ENCODE data around the gene AFF3. TPM values are rescaled to one million over a fixed set of nuclear protein-coding genes. Genes with fewer than 3 reads are reported as not detected.

Gene AFF3
- total RNA-seq, 2 experiments from 2014 or later: 0.03 TPM

DNA sequence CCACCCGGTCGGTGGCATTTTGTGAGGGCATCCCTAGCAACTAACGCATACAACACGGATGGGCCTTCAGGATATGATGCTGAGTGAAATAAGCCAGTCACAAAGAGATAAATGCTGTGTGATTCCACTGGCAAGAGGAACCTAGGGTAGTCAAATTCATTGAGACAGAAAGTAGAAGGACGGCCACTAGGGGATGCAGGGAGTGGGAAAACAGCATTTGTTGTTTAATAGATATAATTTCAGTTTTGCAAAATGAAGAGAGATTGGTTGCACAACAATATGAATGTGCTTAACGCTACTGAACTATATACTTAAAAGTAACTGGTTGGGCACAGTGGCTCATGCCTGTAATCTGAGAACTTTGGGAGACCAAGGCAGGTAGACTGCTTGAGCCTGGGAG, 112.9 kb downstream of the AFF3 start:
- no peak for DNase-seq
- POLR2A ChIA-PET: no interaction called here
- Mint-ChIP-seq H3K36me3 (ENCODE audit: low read depth) (no peaks in the 10 kb centered on the region), H3K9me3 (no peaks in the 10 kb centered on the region), H3K27me3 (no peaks in the 10 kb centered on the region), H3K4me3 (no peak overlapping the region), H3K27ac (no peak overlapping the region), H3K4me1 (no peaks in the 10 kb centered on the region)
- CTCF ChIA-PET: no interaction called here

GRCh38 chr2:100021791-100022340, 120.5 kb downstream of the AFF3 start:
- Mint-ChIP-seq H3K9me3 (no peaks in the 10 kb centered on the region), H3K36me3 (ENCODE audit: low read depth) (no peaks in the 10 kb centered on the region), H3K4me1 (no peaks in the 10 kb centered on the region), H3K4me3 (no peak overlapping the region), H3K27me3 (peaks cover 2% of the 10 kb centered on the region), H3K27ac (no peak overlapping the region)
- ChIA-PET POLR2A (no interaction called here), CTCF (no interaction called here)
- no peak for DNase-seq

GRCh38 chr2:100019499-100019898, 122.9 kb downstream of the AFF3 start:
- no peaks in the 10 kb centered on the region for H3K36me3 Mint-ChIP-seq (ENCODE audit: low read depth)
- no peak overlapping the region for H3K27ac Mint-ChIP-seq
- CTCF ChIA-PET: no interaction called here
- H3K9me3 Mint-ChIP-seq: no peaks in the 10 kb centered on the region
- H3K4me1 Mint-ChIP-seq: no peaks in the 10 kb centered on the region
- DNase-seq: no peak
- H3K4me3 Mint-ChIP-seq: no peak overlapping the region
- POLR2A ChIA-PET: no interaction called here
- peaks cover 2% of the 10 kb centered on the region for H3K27me3 Mint-ChIP-seq

GRCh38 chr2:100018341-100019193, 123.8 kb downstream of the AFF3 start:
- DNase-seq: no peak
- POLR2A ChIA-PET: no interaction called here
- H3K36me3 Mint-ChIP-seq (ENCODE audit: low read depth): no peaks in the 10 kb centered on the region

GRCh38 chr2:100017633-100018032, 124.8 kb downstream of the AFF3 start:
- Mint-ChIP-seq H3K27ac (no peak overlapping the region), H3K36me3 (ENCODE audit: low read depth) (no peaks in the 10 kb centered on the region), H3K27me3 (peaks cover 2% of the 10 kb centered on the region), H3K4me1 (no peaks in the 10 kb centered on the region), H3K9me3 (no peaks in the 10 kb centered on the region), H3K4me3 (no peak overlapping the region)
- no peak for DNase-seq
- ChIA-PET CTCF (no interaction called here), POLR2A (no interaction called here)

More at GRCh38 chr2:100018341-100019193, 123.8 kb downstream of the AFF3 start:
- CTCF ChIA-PET: no interaction called here
- Mint-ChIP-seq H3K9me3 (no peaks in the 10 kb centered on the region), H3K4me3 (no peak overlapping the region), H3K27me3 (peaks cover 2% of the 10 kb centered on the region), H3K4me1 (no peaks in the 10 kb centered on the region), H3K27ac (no peak overlapping the region)

GRCh38 chr2:100016756-100017155, 125.6 kb downstream of the AFF3 start:
- H3K27ac Mint-ChIP-seq: no peak overlapping the region
- H3K4me1 Mint-ChIP-seq: no peaks in the 10 kb centered on the region
- H3K4me3 Mint-ChIP-seq: no peak overlapping the region
- peaks cover 2% of the 10 kb centered on the region for H3K27me3 Mint-ChIP-seq
- H3K9me3 Mint-ChIP-seq: no peaks in the 10 kb centered on the region
- no peak for DNase-seq
- CTCF ChIA-PET: no interaction called here
- POLR2A ChIA-PET: no interaction called here
- H3K36me3 Mint-ChIP-seq (ENCODE audit: low read depth): no peaks in the 10 kb centered on the region

- H3K27me3 Mint-ChIP-seq: peaks cover under 1% of the 10 kb centered on the region
- H3K4me3 Mint-ChIP-seq: no peak overlapping the region
- no peak overlapping the region for H3K27ac Mint-ChIP-seq
- no peak for DNase-seq
- no peaks in the 10 kb centered on the region for H3K9me3 Mint-ChIP-seq
- ChIA-PET POLR2A (no interaction called here), CTCF (no interaction called here)
- no peaks in the 10 kb centered on the region for H3K36me3 Mint-ChIP-seq (ENCODE audit: low read depth)
- H3K4me1 Mint-ChIP-seq: no peaks in the 10 kb centered on the region
Measured at GRCh38 chr2:100015849-100016248, 126.5 kb downstream of the AFF3 start.

DNA sequence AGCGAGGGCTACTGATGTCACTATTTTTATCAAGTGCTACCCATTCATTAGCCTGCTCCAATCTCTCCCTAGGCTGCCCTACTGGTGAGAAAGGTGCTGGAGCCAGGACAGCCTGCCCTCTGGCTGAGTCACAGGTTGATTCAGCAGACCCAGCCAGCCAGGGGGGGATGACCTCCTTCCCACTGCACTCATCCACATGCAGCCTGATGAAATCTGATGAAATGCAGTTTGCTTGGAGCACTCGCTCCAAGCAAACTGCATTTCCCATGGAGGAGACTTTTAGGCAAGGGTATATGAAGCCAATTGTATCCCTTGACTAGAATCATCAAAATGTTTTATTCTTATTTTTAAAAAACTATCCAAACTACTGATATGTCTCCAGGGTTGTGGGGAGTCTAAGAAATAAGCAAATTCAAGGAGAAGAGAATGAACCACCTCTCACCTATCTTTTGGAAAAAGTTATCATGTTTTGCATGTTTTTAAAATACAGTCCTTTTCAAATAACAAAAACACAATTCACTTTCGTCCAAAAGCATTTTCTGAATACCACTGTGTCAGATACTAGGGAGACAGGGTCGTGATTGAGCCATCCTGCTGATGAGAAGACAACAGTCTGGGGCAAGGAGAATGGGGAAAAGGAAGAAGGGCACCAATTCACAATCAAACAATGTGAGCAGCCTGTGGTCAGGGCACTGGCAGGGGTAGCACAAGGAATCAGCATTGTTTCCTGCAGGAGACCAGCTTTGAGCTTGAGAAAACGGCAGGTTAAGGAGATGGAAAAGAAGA, 128.3 kb downstream of the AFF3 start:
- no peak for DNase-seq
- no peaks in the 10 kb centered on the region for H3K36me3 Mint-ChIP-seq (ENCODE audit: low read depth)
- H3K27me3 Mint-ChIP-seq: no peaks in the 10 kb centered on the region
- H3K9me3 Mint-ChIP-seq: no peaks in the 10 kb centered on the region
- no peak overlapping the region for H3K4me3 Mint-ChIP-seq
- H3K4me1 Mint-ChIP-seq: no peaks in the 10 kb centered on the region
- H3K27ac Mint-ChIP-seq: no peak overlapping the region
- ChIA-PET POLR2A (no interaction called here), CTCF (no interaction called here)

DNA sequence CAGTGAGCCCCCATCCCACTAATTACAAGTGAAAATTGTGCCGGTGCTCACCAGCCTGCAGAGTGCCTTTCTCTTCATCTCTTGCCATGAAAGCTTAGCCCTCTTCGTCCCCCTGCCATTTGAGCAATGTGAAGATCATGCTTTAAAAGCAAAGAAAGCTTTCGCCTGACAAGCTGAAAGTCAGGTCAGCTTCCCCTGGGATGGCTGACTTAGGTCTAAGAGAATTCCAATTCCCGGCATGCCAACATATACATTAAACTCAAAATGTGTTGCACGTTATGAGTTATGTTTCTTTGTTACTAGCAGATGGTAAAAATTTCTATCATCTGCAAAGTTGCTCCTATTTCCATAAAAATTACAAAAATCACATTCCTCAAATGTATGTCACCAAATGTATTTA, 129.8 kb downstream of the AFF3 start:
- POLR2A ChIA-PET: no interaction called here
- no peaks in the 10 kb centered on the region for H3K4me1 Mint-ChIP-seq
- CTCF ChIA-PET: no interaction called here
- H3K4me3 Mint-ChIP-seq: no peak overlapping the region
- H3K36me3 Mint-ChIP-seq (ENCODE audit: low read depth): no peaks in the 10 kb centered on the region
- H3K27me3 Mint-ChIP-seq: peaks cover 2% of the 10 kb centered on the region
- H3K27ac Mint-ChIP-seq: no peak overlapping the region
- no peaks in the 10 kb centered on the region for H3K9me3 Mint-ChIP-seq
- no peak for DNase-seq

DNA sequence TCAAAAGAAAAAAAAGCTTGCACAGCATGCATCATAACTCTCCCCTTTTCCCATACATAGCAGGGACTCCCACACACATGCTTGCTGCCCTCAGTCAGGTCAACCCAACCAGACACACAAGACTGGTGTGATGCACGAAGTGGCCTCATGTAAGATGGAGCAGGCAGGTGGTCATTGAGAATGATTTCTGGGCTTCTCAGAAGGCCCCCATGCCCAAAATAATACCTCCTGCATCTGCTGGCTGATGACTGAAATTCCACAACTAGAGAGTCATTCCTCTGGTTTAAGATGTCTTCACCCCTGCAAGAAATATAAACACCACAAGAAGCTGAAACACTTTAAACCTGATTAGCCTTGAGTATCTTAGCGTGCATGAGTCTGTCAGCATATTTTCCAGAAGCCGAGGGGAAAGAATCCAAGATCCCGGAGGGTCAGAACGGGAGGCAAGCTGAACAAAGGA, 131.1 kb downstream of the AFF3 start:
- Mint-ChIP-seq H3K4me1 (no peaks in the 10 kb centered on the region), H3K27ac (no peak overlapping the region), H3K36me3 (ENCODE audit: low read depth) (no peaks in the 10 kb centered on the region), H3K4me3 (no peak overlapping the region), H3K9me3 (no peaks in the 10 kb centered on the region), H3K27me3 (peaks cover 6% of the 10 kb centered on the region)
- ChIA-PET CTCF (no interaction called here), POLR2A (no interaction called here)
- no peak for DNase-seq

DNA sequence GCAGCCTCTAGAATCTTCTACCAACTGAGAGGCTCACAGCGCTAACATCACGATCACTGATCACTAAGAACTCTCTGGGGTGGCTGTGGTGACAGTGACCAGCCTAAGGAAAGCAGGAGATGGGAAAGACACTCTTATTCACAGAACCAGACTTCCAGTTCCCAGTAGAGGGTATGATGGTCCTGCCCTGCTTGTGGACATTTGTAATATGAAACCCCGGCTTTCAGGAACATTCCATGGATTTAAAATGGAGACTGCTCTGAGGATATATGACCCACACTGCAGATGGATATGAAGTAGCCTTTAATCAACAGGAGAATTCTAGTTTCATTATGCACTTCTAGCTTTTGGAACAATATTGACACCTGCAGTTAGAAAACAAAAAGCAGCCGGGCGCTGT, 131.8 kb downstream of the AFF3 start:
- DNase-seq: no peak
- no peak overlapping the region for H3K27ac Mint-ChIP-seq
- POLR2A ChIA-PET: no interaction called here
- H3K36me3 Mint-ChIP-seq (ENCODE audit: low read depth): no peaks in the 10 kb centered on the region
- CTCF ChIA-PET: no interaction called here
- no peaks in the 10 kb centered on the region for H3K4me1 Mint-ChIP-seq
- H3K9me3 Mint-ChIP-seq: no peaks in the 10 kb centered on the region
- peaks cover 6% of the 10 kb centered on the region for H3K27me3 Mint-ChIP-seq
- H3K4me3 Mint-ChIP-seq: no peak overlapping the region

DNA sequence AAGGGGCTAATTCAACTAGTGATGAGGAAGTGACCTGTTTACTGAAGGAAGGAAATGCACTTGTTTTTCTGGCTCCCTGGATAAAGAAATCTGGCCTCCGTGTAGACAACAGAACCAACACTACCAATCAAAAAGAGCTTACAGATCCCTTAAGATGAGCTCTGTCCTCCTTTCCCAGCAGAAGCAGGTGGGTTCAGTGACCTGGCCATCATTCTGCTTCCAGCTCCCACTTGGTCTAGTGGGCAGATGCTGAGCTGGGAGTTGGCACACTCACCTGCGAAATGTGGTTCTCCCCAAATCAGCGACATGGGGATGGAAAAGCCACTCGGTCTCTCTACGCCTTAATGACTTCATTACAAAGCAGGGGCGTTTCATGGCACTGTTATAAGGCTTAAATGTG, 132.6 kb downstream of the AFF3 start:
- POLR2A ChIA-PET: no interaction called here
- Mint-ChIP-seq H3K36me3 (ENCODE audit: low read depth) (no peaks in the 10 kb centered on the region), H3K9me3 (no peaks in the 10 kb centered on the region), H3K4me1 (no peaks in the 10 kb centered on the region), H3K27me3 (peaks cover 6% of the 10 kb centered on the region), H3K4me3 (no peak overlapping the region), H3K27ac (no peak overlapping the region)
- CTCF ChIA-PET: no interaction called here
- DNase-seq: no peak

GRCh38 chr2:100008956-100009355, 133.4 kb downstream of the AFF3 start:
- Mint-ChIP-seq H3K4me3 (no peak overlapping the region), H3K27ac (no peak overlapping the region), H3K4me1 (no peaks in the 10 kb centered on the region), H3K27me3 (peaks cover 6% of the 10 kb centered on the region), H3K9me3 (no peaks in the 10 kb centered on the region), H3K36me3 (ENCODE audit: low read depth) (no peaks in the 10 kb centered on the region)
- ChIA-PET POLR2A (no interaction called here), CTCF (no interaction called here)
- DNase-seq: no peak

All from activated CD4-positive, alpha-beta memory T cell treated with anti-CD3 and anti-CD28 coated beads, Interleukin-2, amount 10 ng/mL, durations not matched to agents 7 days and 5 days (primary cell).